ENCODE measurements around the gene XAGE1B. TPM values are rescaled to one million over a fixed set of nuclear protein-coding genes. Genes with fewer than 3 reads are reported as not detected.
"Not testable (repeated sequence)": the region's sequence is repeated elsewhere in the genome, so short reads cannot be mapped to it uniquely, and the experiment has no call there.

XAGE1B gene
- not detected for total RNA-seq
- polyA plus RNA-seq, result not detected
- long read RNA-seq, donor 1, result 0 reads
- long read RNA-seq, donor 2, partial matches to known transcripts, result 0 of 3 reads
- long read RNA-seq, donor 2, other reads (novel, unspliced or antisense), result 0 of 3 reads
- long read RNA-seq, donor 3, result 0 reads

GRCh38 chrX:52516987-52517325, at the start of gene XAGE1B:
XAGE1B (minus strand) TSS chrX:52517063; CDS start chrX:52515527, 1,536 bp downstream.
- DNase-seq; H3K4me3 ChIP-seq; intact Hi-C loops (cut with DNase I); H3K27me3 ChIP-seq; H3K36me3 ChIP-seq; H3K4me1 ChIP-seq (ENCODE audit: insufficient read depth); H3K27ac ChIP-seq; H3K9me3 ChIP-seq: not testable (repeated sequence)
- WGBS, 3 donors, result no CpG with 5 or more reads among the region's 18 CpGs

GRCh38 chrX:52563105-52563504, 46.2 kb upstream of the XAGE1B start:
- intact Hi-C loops (cut with DNase I), result no loop called here
- Histone ChIP-seq H3K4me1 (ENCODE audit: insufficient read depth) (no peaks in the 10 kb centered on the region), H3K27me3 (no peaks in the 10 kb centered on the region), H3K27ac (no peak overlapping the region), H3K9me3 (no peaks in the 10 kb centered on the region), H3K4me3 (no peak overlapping the region), H3K36me3 (no peaks in the 10 kb centered on the region)
- WGBS, 3 donors, result 80 to 84% (median 84%) methylated on average over 10 of the region's 10 CpGs
- no peak for DNase-seq
- TF ChIP-seq POLR2A (IDR thresholded peaks at IDR 0.05), result no peak
- TF ChIP-seq EP300 (IDR thresholded peaks at IDR 0.05), result no peak
- TF ChIP-seq CTCF (IDR thresholded peaks at IDR 0.05), result no peak

GRCh38 chrX:52558140-52558539, 41.3 kb upstream of the XAGE1B start:
- WGBS, 3 donors, result 78 to 84% (median 80%) methylated on average over 3 of the region's 3 CpGs
- Histone ChIP-seq H3K27ac (no peak overlapping the region), H3K4me3 (no peak overlapping the region), H3K27me3 (no peaks in the 10 kb centered on the region), H3K4me1 (ENCODE audit: insufficient read depth) (no peaks in the 10 kb centered on the region), H3K36me3 (no peaks in the 10 kb centered on the region), H3K9me3 (no peaks in the 10 kb centered on the region)
- no peak for TF ChIP-seq POLR2A (IDR thresholded peaks at IDR 0.05)
- TF ChIP-seq CTCF (IDR thresholded peaks at IDR 0.05), result no peak
- TF ChIP-seq EP300 (IDR thresholded peaks at IDR 0.05), result no peak
- no peak for DNase-seq
- intact Hi-C loops (cut with DNase I), result no loop called here

- DNase-seq, result no peak
- Histone ChIP-seq H3K27ac (no peak overlapping the region), H3K36me3 (no peaks in the 10 kb centered on the region), H3K4me1 (ENCODE audit: insufficient read depth) (no peaks in the 10 kb centered on the region), H3K4me3 (no peak overlapping the region), H3K27me3 (no peaks in the 10 kb centered on the region), H3K9me3 (no peaks in the 10 kb centered on the region)
- intact Hi-C loops (cut with DNase I), result no loop called here
- no peak for TF ChIP-seq POLR2A (IDR thresholded peaks at IDR 0.05)
- WGBS, 3 donors, result 6 to 18% (median 11%) methylated on average over 1 of the region's 1 CpG
Measured at GRCh38 chrX:52556741-52557140, 39.9 kb upstream of the XAGE1B start.

- no peak overlapping the region for H3K4me3 ChIP-seq
- no peak for DNase-seq
- no peaks in the 10 kb centered on the region for H3K9me3 ChIP-seq
- intact Hi-C loops (cut with DNase I), result no loop called here
- H3K4me1 ChIP-seq (ENCODE audit: insufficient read depth), result no peaks in the 10 kb centered on the region
- no peak overlapping the region for H3K27ac ChIP-seq
- H3K36me3 ChIP-seq, result no peaks in the 10 kb centered on the region
- no peak for TF ChIP-seq CTCF (IDR thresholded peaks at IDR 0.05)
- no peak for TF ChIP-seq EP300 (IDR thresholded peaks at IDR 0.05)
- TF ChIP-seq POLR2A (IDR thresholded peaks at IDR 0.05), result no peak
- H3K27me3 ChIP-seq, result no peaks in the 10 kb centered on the region
Measured at GRCh38 chrX:52553995-52554642, 37.3 kb upstream of the XAGE1B start.

- 56 to 69% (median 65%) methylated on average over 3 of the region's 3 CpGs for WGBS, 3 donors
- H3K27me3 ChIP-seq; H3K4me3 ChIP-seq; intact Hi-C loops (cut with DNase I); DNase-seq; H3K4me1 ChIP-seq (ENCODE audit: insufficient read depth); H3K27ac ChIP-seq; H3K36me3 ChIP-seq; H3K9me3 ChIP-seq: not testable (repeated sequence)
Measured at GRCh38 chrX:52548769-52549168, 31.9 kb upstream of the XAGE1B start.
